ENCODE results near the gene GRB7. TPM values are rescaled to one million over a fixed set of nuclear protein-coding genes. Genes with fewer than 3 reads are reported as not detected.

Gene GRB7
- total and polyA plus RNA-seq, 2 experiments from 2014 or later: 12.8 to 28.9 TPM

DNA sequence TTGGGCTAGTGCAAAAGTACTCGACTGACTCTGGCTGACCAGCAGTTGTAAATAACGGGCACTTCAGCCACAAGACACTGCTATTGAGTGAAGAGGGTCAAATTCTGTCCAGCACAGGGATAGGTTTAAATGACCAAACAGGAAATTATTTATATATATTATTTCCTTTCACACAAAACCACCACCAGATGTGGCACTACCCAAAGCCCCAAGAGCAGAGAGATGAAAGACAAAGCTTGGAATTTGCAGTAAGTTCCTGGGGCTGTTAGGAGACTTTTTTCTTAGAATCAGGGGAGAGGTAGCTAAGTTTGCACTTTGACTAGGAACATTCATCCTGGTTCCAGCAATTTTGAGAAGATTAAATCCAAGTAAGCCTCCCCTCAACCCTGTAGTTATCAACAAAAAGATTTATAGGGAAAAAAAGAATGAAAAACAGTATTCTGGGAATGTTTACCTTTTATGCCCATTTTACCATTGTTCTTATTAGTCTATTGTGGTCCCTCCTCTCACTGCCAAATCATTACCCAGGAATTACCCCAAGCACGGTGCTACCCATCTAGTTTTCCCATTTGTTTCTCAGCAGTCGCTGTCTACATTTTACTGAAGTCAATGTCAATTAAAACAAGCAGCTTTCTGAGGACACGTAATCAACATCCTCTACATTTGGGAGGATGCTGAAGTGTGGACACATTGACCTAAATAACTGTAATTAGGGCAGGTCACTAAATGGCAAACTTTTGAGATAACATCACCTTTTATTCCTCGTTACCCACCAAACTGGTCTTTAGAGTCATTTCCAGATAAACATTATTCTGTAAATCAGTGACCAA is 43.5 kb downstream of the GRB7 start:
- H3K36me3 Mint-ChIP-seq (ENCODE audit: low read depth): no peaks in the 10 kb centered on the region
- H3K4me3 Mint-ChIP-seq: no peak overlapping the region
- H3K27me3 ChIP-seq (ENCODE audit: insufficient read depth): no peaks in the 10 kb centered on the region
- H3K4me1 Mint-ChIP-seq: peaks cover 6% of the 10 kb centered on the region; the same call in 2 of the 3 replicates
- H3K27ac Mint-ChIP-seq: no peak overlapping the region
- no peaks in the 10 kb centered on the region for H4K20me1 ChIP-seq (replicated peaks; ENCODE audit: insufficient read depth)
- no peak overlapping the region for H3K4me2 ChIP-seq
- H3K79me2 ChIP-seq (replicated peaks; ENCODE audit: insufficient read depth): no peaks in the 10 kb centered on the region
- no peak overlapping the region for H3K4me3 ChIP-seq
- no peaks in the 10 kb centered on the region for H3F3A ChIP-seq (replicated peaks; ENCODE audit: low read depth)
- no peaks in the 10 kb centered on the region for H3K36me3 ChIP-seq (ENCODE audit: insufficient read depth)
- no peak for TF ChIP-seq STAT1 (IDR thresholded peaks at IDR 0.05; ENCODE audit: unreplicated experiment)
- TF ChIP-seq CTCF (conservative IDR thresholded peaks at IDR 0.05; ENCODE audit: low read depth in 2 of 2): no peak
- TF ChIP-seq, protein P1, sequence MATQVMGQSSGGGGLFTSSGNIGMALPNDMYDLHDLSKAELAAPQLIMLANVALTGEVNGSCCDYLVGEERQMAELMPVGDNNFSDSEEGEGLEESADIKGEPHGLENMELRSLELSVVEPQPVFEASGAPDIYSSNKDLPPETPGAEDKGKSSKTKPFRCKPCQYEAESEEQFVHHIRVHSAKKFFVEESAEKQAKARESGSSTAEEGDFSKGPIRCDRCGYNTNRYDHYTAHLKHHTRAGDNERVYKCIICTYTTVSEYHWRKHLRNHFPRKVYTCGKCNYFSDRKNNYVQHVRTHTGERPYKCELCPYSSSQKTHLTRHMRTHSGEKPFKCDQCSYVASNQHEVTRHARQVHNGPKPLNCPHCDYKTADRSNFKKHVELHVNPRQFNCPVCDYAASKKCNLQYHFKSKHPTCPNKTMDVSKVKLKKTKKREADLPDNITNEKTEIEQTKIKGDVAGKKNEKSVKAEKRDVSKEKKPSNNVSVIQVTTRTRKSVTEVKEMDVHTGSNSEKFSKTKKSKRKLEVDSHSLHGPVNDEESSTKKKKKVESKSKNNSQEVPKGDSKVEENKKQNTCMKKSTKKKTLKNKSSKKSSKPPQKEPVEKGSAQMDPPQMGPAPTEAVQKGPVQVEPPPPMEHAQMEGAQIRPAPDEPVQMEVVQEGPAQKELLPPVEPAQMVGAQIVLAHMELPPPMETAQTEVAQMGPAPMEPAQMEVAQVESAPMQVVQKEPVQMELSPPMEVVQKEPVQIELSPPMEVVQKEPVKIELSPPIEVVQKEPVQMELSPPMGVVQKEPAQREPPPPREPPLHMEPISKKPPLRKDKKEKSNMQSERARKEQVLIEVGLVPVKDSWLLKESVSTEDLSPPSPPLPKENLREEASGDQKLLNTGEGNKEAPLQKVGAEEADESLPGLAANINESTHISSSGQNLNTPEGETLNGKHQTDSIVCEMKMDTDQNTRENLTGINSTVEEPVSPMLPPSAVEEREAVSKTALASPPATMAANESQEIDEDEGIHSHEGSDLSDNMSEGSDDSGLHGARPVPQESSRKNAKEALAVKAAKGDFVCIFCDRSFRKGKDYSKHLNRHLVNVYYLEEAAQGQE (IDR thresholded peaks at IDR 0.05; ENCODE audit: unreplicated experiment): no peak
- TF ChIP-seq JUNB (IDR thresholded peaks at IDR 0.05; ENCODE audit: unreplicated experiment): no peak
- no peak for TF ChIP-seq ZNF331 (CRISPR knock-in tag; IDR thresholded peaks at IDR 0.05; ENCODE audit: low read depth)
- DNase-seq (ENCODE audit: low spot score) (no peak), ATAC-seq (no peak)
- H3K27me3 Mint-ChIP-seq (ENCODE audit: insufficient read depth, low read depth, poor library complexity): no peaks in the 10 kb centered on the region
- peak overlapping the region; percentile 4; the same call in 1 of the 2 replicates for H2AFZ ChIP-seq
- H3K9me2 ChIP-seq (ENCODE audit: insufficient read depth): no peaks in the 10 kb centered on the region
- no peaks in the 10 kb centered on the region for H3K9me3 Mint-ChIP-seq
- no peak overlapping the region for H3K27ac ChIP-seq (ENCODE audit: low read depth)
- H3K4me1 ChIP-seq (ENCODE audit: insufficient read depth): no peaks in the 10 kb centered on the region

DNA sequence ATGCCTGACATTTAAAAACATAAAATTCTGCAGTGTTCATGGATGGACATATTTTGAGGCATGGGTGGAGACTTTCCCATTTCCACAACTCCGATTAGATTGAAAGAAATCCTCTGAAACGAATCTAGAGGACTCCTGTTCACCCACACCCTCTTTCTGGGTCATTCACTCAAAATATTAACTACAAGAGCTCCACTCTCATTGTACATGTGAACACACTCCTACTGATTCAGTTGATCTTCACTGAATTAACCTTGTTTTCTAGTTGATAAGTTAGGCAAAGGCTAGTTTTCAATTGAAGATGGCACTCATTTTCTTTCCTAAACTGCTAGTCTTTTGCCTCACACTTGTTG is 44.1 kb downstream of the GRB7 start:
- TF ChIP-seq JUNB (IDR thresholded peaks at IDR 0.05; ENCODE audit: unreplicated experiment) (no peak), POLR2AphosphoS5 (IDR thresholded peaks at IDR 0.05; ENCODE audit: low read depth) (no peak), ETS1 (IDR thresholded peaks at IDR 0.05) (no peak)

More for the DNA sequence above, 44.1 kb downstream of the GRB7 start:
- no peaks in the 10 kb centered on the region for H3K27me3 Mint-ChIP-seq (ENCODE audit: insufficient read depth, low read depth, poor library complexity)
- no peaks in the 10 kb centered on the region for H3K27me3 ChIP-seq (ENCODE audit: insufficient read depth)
- H3K4me2 ChIP-seq: no peak overlapping the region
- no peaks in the 10 kb centered on the region for H3K9me2 ChIP-seq (ENCODE audit: insufficient read depth)
- DNase-seq (ENCODE audit: low spot score) (no peak), ATAC-seq (no peak)
- H3K4me1 ChIP-seq (ENCODE audit: insufficient read depth): no peaks in the 10 kb centered on the region
- H3K36me3 ChIP-seq (ENCODE audit: insufficient read depth): no peaks in the 10 kb centered on the region
- H3K9me3 Mint-ChIP-seq: no peaks in the 10 kb centered on the region
- no peak overlapping the region for H3K27ac Mint-ChIP-seq
- no peak overlapping the region for H3K4me3 Mint-ChIP-seq
- H3K4me1 Mint-ChIP-seq: peaks cover 6% of the 10 kb centered on the region; the same call in 2 of the 3 replicates
- no peaks in the 10 kb centered on the region for H4K20me1 ChIP-seq (replicated peaks; ENCODE audit: insufficient read depth)
- H3K79me2 ChIP-seq (replicated peaks; ENCODE audit: insufficient read depth): no peaks in the 10 kb centered on the region
- H3K4me3 ChIP-seq: no peak overlapping the region
- H2AFZ ChIP-seq: peak overlapping the region; percentile 80; the same call in 1 of the 2 replicates
- H3K36me3 Mint-ChIP-seq (ENCODE audit: low read depth): no peaks in the 10 kb centered on the region
- H3K27ac ChIP-seq (ENCODE audit: low read depth): no peak overlapping the region
- no peaks in the 10 kb centered on the region for H3F3A ChIP-seq (replicated peaks; ENCODE audit: low read depth)

Measured in GM23338 (cell line).